OCI-LY7 (cell line): ENCODE data around the gene MYEOV. TPM values are rescaled to one million over a fixed set of nuclear protein-coding genes. Genes with fewer than 3 reads are reported as not detected.

Experiments used
- BruUV-seq: library from RNA; stranded (reverse); fragments of 400-500 nt; replicated peaks from 2 replicates; lab custom pipeline; 2021; lab: Mats Ljungman, UMichigan
- CTCF ChIA-PET: fragments of 300-600 bp; sonication (Branson Sonifier 250); formaldehyde crosslinking; loops from one replicate; lab custom pipeline; 2022; ENCODE audit warnings: antibody characterized with exemption; ENCODE audit not compliant: unreplicated experiment; lab: Charles Lee
- POLR2A ChIA-PET: fragments of 300-600 bp; sonication (Branson Sonifier 250); formaldehyde crosslinking; loops from one replicate; lab custom pipeline; 2022; ENCODE audit warnings: antibody characterized with exemption; lab: Charles Lee
- DNase-seq: peaks from one replicate; pipeline ENCODE4 v3.0.0-alpha.2; 2015; ENCODE audit warnings: low spot score
- H2AFZ ChIP-seq: fragments of 200-600 bp; sonication (generic), shearing (Covaris generic); 2 replicates; pipeline ENCODE4 v1.6.1; 2014; ENCODE audit warnings: mild to moderate bottlenecking, antibody characterized with exemption, low read length, moderate library complexity
- H3K27ac ChIP-seq: fragments of 200-600 bp; sonication (generic); 2 replicates; pipeline ENCODE4 v1.5.1; 2014; ENCODE audit warnings: mixed run types, low read depth, mild to moderate bottlenecking, moderate library complexity, low read length, inconsistent platforms; ENCODE audit not compliant: poor library complexity, severe bottlenecking
- H3K36me3 ChIP-seq: fragments of 200-600 bp; sonication (generic); 2 replicates; pipeline ENCODE4 v1.6.1; 2014; ENCODE audit warnings: mild to moderate bottlenecking, antibody characterized with exemption, low read length, moderate library complexity, mixed read lengths; ENCODE audit not compliant: insufficient read depth
- H3K4me1 ChIP-seq: fragments of 200-600 bp; sonication (generic); 2 replicates; pipeline ENCODE4 v1.5.1; 2014; ENCODE audit warnings: mild to moderate bottlenecking, low read length; ENCODE audit not compliant: insufficient read depth, poor library complexity, severe bottlenecking
- H3K4me2 ChIP-seq: fragments of 200-600 bp; sonication (generic); 2 replicates; pipeline ENCODE4 v1.6.1; 2014; ENCODE audit warnings: mild to moderate bottlenecking, low read length
- H3K4me3 ChIP-seq: fragments of 200-600 bp; sonication (generic); 2 replicates; pipeline ENCODE4 v1.5.1; 2014; ENCODE audit warnings: mild to moderate bottlenecking, low read depth, low read length; ENCODE audit not compliant: poor library complexity, severe bottlenecking
- H3K79me2 ChIP-seq: fragments of 200-600 bp; sonication (generic); 2 replicates; pipeline ENCODE4 v1.6.1; 2016; ENCODE audit warnings: low read depth, mild to moderate bottlenecking, low read length, moderate library complexity, mixed read lengths; ENCODE audit not compliant: insufficient read depth
- H3K9me2 ChIP-seq: fragments of 200-600 bp; sonication (generic); 2 replicates; pipeline ENCODE4 v1.6.1; 2016; ENCODE audit warnings: mild to moderate bottlenecking, low read length, mixed read lengths; ENCODE audit not compliant: insufficient read depth
- H3K9me3 ChIP-seq: fragments of 200-600 bp; sonication (generic); 2 replicates; pipeline ENCODE4 v1.6.1; 2014; ENCODE audit warnings: mild to moderate bottlenecking, mixed run types, low read length, mixed read lengths
- H4K20me1 ChIP-seq: fragments of 200-600 bp; sonication (generic); 2 replicates; pipeline ENCODE4 v1.6.1; 2014; ENCODE audit warnings: mild to moderate bottlenecking, antibody characterized with exemption, low read length, moderate library complexity, mixed read lengths; ENCODE audit not compliant: insufficient read depth
- CTCF ChIP-seq: fragments of 200-600 bp; sonication (generic); conservative IDR thresholded peaks from 2 replicates; pipeline ENCODE4 v1.5.1; 2014; ENCODE audit warnings: mild to moderate bottlenecking, antibody characterized with exemption, low read length, moderate library complexity, mixed read lengths
- EZH2phosphoT487 ChIP-seq: fragments of 200-600 bp; sonication (generic); IDR thresholded peaks from 2 replicates; pipeline ENCODE4 v1.6.1; 2018; ENCODE audit warnings: low read depth, borderline replicate concordance, mild to moderate bottlenecking, mixed run types, antibody characterized with exemption, low read length, moderate library complexity, mixed read lengths
- intact Hi-C: fragments of 100-400 bp; cut with micrococcal nuclease; formaldehyde crosslinking; loops from one replicate; pipeline ENCODE4 v1.10.0; 2022; ENCODE audit not compliant: unreplicated experiment
- total RNA-seq, 2 experiments: library from RNA; depleted of rRNA in 1 of 2; stranded (reverse); fragments of >200 nt in 1 of 2; shearing (Covaris generic) in 1 of 2; gene quantifications; 2 replicates each; pipeline ENCODE4 v1.2.3, GENCODE V29; 2014 to 2022

The MYEOV gene
- total RNA-seq, 2 experiments from 2014 or later, result 3.2 to 7.7 TPM

- H3K27ac ChIP-seq, result no peak overlapping the region
- BruUV-seq, result no TSS peak
- intact Hi-C loops, result loop anchor here (5.0 to 10.0 kb wide), 2 partner anchors 83 to 146 kb away; no protein-coding TSS in a partner anchor
Measured at GRCh38 chr11:69299023-69299461, 5.1 kb downstream of the MYEOV start.

GRCh38 chr11:69299572-69299971, 5.6 kb downstream of the MYEOV start:
- ChIA-PET CTCF (no interaction called here), POLR2A (interaction anchor here (0.6 kb wide), 1 partner anchor 1920 kb away, joined by 3 read pairs; no protein-coding TSS in a partner anchor)
- no peak for DNase-seq
- no peak overlapping the region for H2AFZ ChIP-seq
- BruUV-seq, result no TSS peak
- peaks cover 55% of the 10 kb centered on the region for H3K4me1 ChIP-seq
- H3K4me2 ChIP-seq, result no peak overlapping the region
- intact Hi-C loops, result loop anchor here (5.0 to 10.0 kb wide), 2 partner anchors 83 to 145 kb away; no protein-coding TSS in a partner anchor
- H3K9me3 ChIP-seq, result no peaks in the 10 kb centered on the region
- no peaks in the 10 kb centered on the region for H3K36me3 ChIP-seq
- no peaks in the 10 kb centered on the region for H3K9me2 ChIP-seq
- H3K79me2 ChIP-seq, result no peaks in the 10 kb centered on the region
- no peaks in the 10 kb centered on the region for H4K20me1 ChIP-seq
- no peak overlapping the region for H3K27ac ChIP-seq
- no peak overlapping the region for H3K4me3 ChIP-seq
- TF ChIP-seq CTCF (no peak), EZH2phosphoT487 (no peak)

More at GRCh38 chr11:69299023-69299461, 5.1 kb downstream of the MYEOV start:
- Histone ChIP-seq H3K79me2 (no peaks in the 10 kb centered on the region; the same call in 1 of the 2 replicates), H3K36me3 (no peaks in the 10 kb centered on the region), H3K9me3 (no peaks in the 10 kb centered on the region), H3K4me3 (no peak overlapping the region), H2AFZ (no peak overlapping the region), H3K9me2 (no peaks in the 10 kb centered on the region), H4K20me1 (no peaks in the 10 kb centered on the region), H3K4me1 (peaks cover 60% of the 10 kb centered on the region), H3K4me2 (peak overlapping the region; percentile 88)
- POLR2A ChIA-PET, result interaction anchor here (0.6 kb wide), 1 partner anchor 1920 kb away, joined by 3 read pairs; no protein-coding TSS in a partner anchor
- TF ChIP-seq CTCF (no peak), EZH2phosphoT487 (no peak)
- DNase-seq, result no peak
- CTCF ChIA-PET, result interaction anchor here (1.4 kb wide), 1 partner anchor 13 kb away, joined by 3 read pairs; no protein-coding TSS in a partner anchor
